BE2C (cell line): ENCODE measurements around the gene SUCLG2.

ENCODE experiments used
- DNase-seq: peaks from one replicate; pipeline ENCODE4 v3.0.0-alpha.2; 2020
- H3K27me3 ChIP-seq: fragments of 250-450 bp; sonication (Bioruptor Pico); 2 replicates; pipeline ENCODE4 v1.5.1; 2020; ENCODE audit warnings: mild to moderate bottlenecking
- H3K36me3 ChIP-seq: fragments of 250-450 bp; sonication (Bioruptor Pico); 2 replicates; pipeline ENCODE4 v1.5.1; 2020; ENCODE audit warnings: mild to moderate bottlenecking
- H3K4me1 ChIP-seq: fragments of 250-450 bp; sonication (Bioruptor Pico); 2 replicates; pipeline ENCODE4 v1.5.1; 2020
- H3K4me3 ChIP-seq: 2 replicates; pipeline ENCODE4 v1.5.1; 2011; ENCODE audit warnings: low read depth, low read length
- H3K9me3 ChIP-seq: fragments of 250-450 bp; sonication (Bioruptor Pico); 2 replicates; pipeline ENCODE4 v1.5.1; 2020
- CTCF ChIP-seq: IDR thresholded peaks from 2 replicates; pipeline ENCODE4 v1.5.1; 2012; ENCODE audit warnings: mild to moderate bottlenecking, low read depth, low read length

Gene SUCLG2

GRCh38 chr3:67531181-67532101 is 123.0 kb downstream of the SUCLG2 start:
- Histone ChIP-seq H3K4me1 (no peaks in the 10 kb centered on the region; the same call in 1 of the 2 replicates), H3K36me3 (no peaks in the 10 kb centered on the region), H3K9me3 (no peaks in the 10 kb centered on the region), H3K4me3 (no peak overlapping the region), H3K27me3 (no peaks in the 10 kb centered on the region)
- no peak for TF ChIP-seq CTCF
- DNase-seq, result no peak

- Histone ChIP-seq H3K27me3 (no peaks in the 10 kb centered on the region), H3K9me3 (no peaks in the 10 kb centered on the region), H3K36me3 (no peaks in the 10 kb centered on the region), H3K4me1 (no peaks in the 10 kb centered on the region; the same call in 1 of the 2 replicates), H3K4me3 (no peak overlapping the region)
- no peak for DNase-seq
- TF ChIP-seq CTCF, result no peak
Observed at GRCh38 chr3:67529915-67530314, 124.5 kb downstream of the SUCLG2 start.

GRCh38 chr3:67529337-67529736 is 125.1 kb downstream of the SUCLG2 start:
- Histone ChIP-seq H3K9me3 (no peaks in the 10 kb centered on the region), H3K27me3 (no peaks in the 10 kb centered on the region), H3K4me3 (no peak overlapping the region), H3K4me1 (no peaks in the 10 kb centered on the region; the same call in 1 of the 2 replicates), H3K36me3 (no peaks in the 10 kb centered on the region)
- no peak for DNase-seq
- peak; percentile 27; the same call in 1 of the 2 replicates for TF ChIP-seq CTCF

GRCh38 chr3:67526246-67526645 is 128.2 kb downstream of the SUCLG2 start:
- no peaks in the 10 kb centered on the region for H3K36me3 ChIP-seq
- TF ChIP-seq CTCF, result no peak
- H3K9me3 ChIP-seq, result no peaks in the 10 kb centered on the region
- no peak overlapping the region for H3K4me3 ChIP-seq
- no peaks in the 10 kb centered on the region for H3K27me3 ChIP-seq
- no peak for DNase-seq
- H3K4me1 ChIP-seq, result no peaks in the 10 kb centered on the region; the same call in 1 of the 2 replicates

- H3K4me1 ChIP-seq, result no peaks in the 10 kb centered on the region
- no peaks in the 10 kb centered on the region for H3K36me3 ChIP-seq
- DNase-seq, result no peak
- no peaks in the 10 kb centered on the region for H3K9me3 ChIP-seq
- H3K4me3 ChIP-seq, result no peak overlapping the region
- no peaks in the 10 kb centered on the region for H3K27me3 ChIP-seq
- no peak for TF ChIP-seq CTCF
Observed at GRCh38 chr3:67524046-67524445, 130.4 kb downstream of the SUCLG2 start.

- no peak for TF ChIP-seq CTCF
- no peaks in the 10 kb centered on the region for H3K9me3 ChIP-seq
- H3K27me3 ChIP-seq, result no peaks in the 10 kb centered on the region
- no peak overlapping the region for H3K4me3 ChIP-seq
- H3K36me3 ChIP-seq, result no peaks in the 10 kb centered on the region
- no peak for DNase-seq
- H3K4me1 ChIP-seq, result no peaks in the 10 kb centered on the region; the same call in 1 of the 2 replicates
Observed at GRCh38 chr3:67522081-67522480, 132.3 kb downstream of the SUCLG2 start.
